ENCODE measurements around the gene XPC. TPM values are rescaled to one million over a fixed set of nuclear protein-coding genes. Genes with fewer than 3 reads are reported as not detected.
A peak's percentile ranks its signal among the peaks of the same experiment; 100 is the strongest.

XPC gene
- total RNA-seq, 1 experiment from 2014 or later: 15.1 TPM

- no TSS peak for BruUV-seq (replicated peaks)
- H3K4me1 ChIP-seq (ENCODE audit: control insufficient read depth, insufficient read depth, low read length): peaks cover 4% of the 10 kb centered on the region; the same call in 1 of the 2 replicates
- peaks cover 17% of the 10 kb centered on the region; the same call in 1 of the 2 replicates for H3K9me3 ChIP-seq (ENCODE audit: control insufficient read depth, insufficient read depth, low read depth, low read length)
- no peak for TF ChIP-seq CTCF (IDR thresholded peaks at IDR 0.05)
- TF ChIP-seq REST (IDR thresholded peaks at IDR 0.05; ENCODE audit: insufficient read depth in 1 of 2, low read depth in 2 of 2, low read length in 1 of 2): no peak
- TF ChIP-seq TCF7L2 (IDR thresholded peaks at IDR 0.05; ENCODE audit: low read depth, low read length): no peak
- TF ChIP-seq SIN3A (IDR thresholded peaks at IDR 0.05; ENCODE audit: borderline replicate concordance, insufficient read depth, low read depth, low read length): no peak
- no peak for TF ChIP-seq POLR2AphosphoS5 (IDR thresholded peaks at IDR 0.05; ENCODE audit: low read depth, low read length)
- DNase-seq (ENCODE audit: low read depth, low spot score): no peak
- peak; percentile 54; the same call in 1 of the 2 replicates for ATAC-seq
- peak overlapping the region; percentile 68 for H3K27ac ChIP-seq (ENCODE audit: low read length)
- H3K4me3 ChIP-seq (ENCODE audit: low read depth in 2 of 2, low read length in 2 of 2): no peak overlapping the region
- intact Hi-C loops (cut with micrococcal nuclease; ENCODE audit: unreplicated experiment): no loop called here
- H3K36me3 ChIP-seq (ENCODE audit: control insufficient read depth, insufficient read depth, low read length): no peaks in the 10 kb centered on the region
- in situ Hi-C loops (cut with HindIII; ENCODE audit: low pct_unique_long_range_greater_than_20kb, low sequenced_read_pairs): no loop called here
- H3K27me3 ChIP-seq (ENCODE audit: control insufficient read depth, insufficient read depth, low read length): no peaks in the 10 kb centered on the region
- ChIA-PET POLR2A (no interaction called here), CTCF (no interaction called here)
Measured at GRCh38 chr3:14223595-14223994, 45.2 kb upstream of the XPC start.

GRCh38 chr3:14222900-14223594 lies 44.6 kb upstream of the XPC start:
- Histone ChIP-seq H3K36me3 (ENCODE audit: control insufficient read depth, insufficient read depth, low read length) (no peaks in the 10 kb centered on the region), H3K4me1 (ENCODE audit: control insufficient read depth, insufficient read depth, low read length) (peaks cover 4% of the 10 kb centered on the region; the same call in 1 of the 2 replicates), H3K4me3 (ENCODE audit: low read depth in 2 of 2, low read length in 2 of 2) (no peak overlapping the region), H3K9me3 (ENCODE audit: control insufficient read depth, insufficient read depth, low read depth, low read length) (peaks cover 17% of the 10 kb centered on the region; the same call in 1 of the 2 replicates), H3K27me3 (ENCODE audit: control insufficient read depth, insufficient read depth, low read length) (no peaks in the 10 kb centered on the region), H3K27ac (ENCODE audit: low read length) (peak overlapping the region; percentile 68; the same call in 1 of the 2 replicates)
- DNase-seq (ENCODE audit: low read depth, low spot score) (no peak), ATAC-seq (no peak)
- ChIA-PET CTCF (no interaction called here), POLR2A (no interaction called here)
- in situ Hi-C loops (cut with HindIII; ENCODE audit: low pct_unique_long_range_greater_than_20kb, low sequenced_read_pairs): no loop called here
- intact Hi-C loops (cut with micrococcal nuclease; ENCODE audit: unreplicated experiment): no loop called here
- TF ChIP-seq REST (IDR thresholded peaks at IDR 0.05; ENCODE audit: insufficient read depth in 1 of 2, low read depth in 2 of 2, low read length in 1 of 2) (no peak), POLR2AphosphoS5 (IDR thresholded peaks at IDR 0.05; ENCODE audit: low read depth, low read length) (no peak), SIN3A (IDR thresholded peaks at IDR 0.05; ENCODE audit: borderline replicate concordance, insufficient read depth, low read depth, low read length) (no peak), TCF7L2 (IDR thresholded peaks at IDR 0.05; ENCODE audit: low read depth, low read length) (no peak), CTCF (IDR thresholded peaks at IDR 0.05) (no peak)
- BruUV-seq (replicated peaks): no TSS peak
